Liver (tissue), 3 donors: ENCODE measurements around the gene EIF4G3.

ENCODE experiments used
- EGR1 ChIP-seq, 2 donors: IDR thresholded peaks; 2 replicates each; pipeline ENCODE4 v1.6.1; 2016 to 2018; ENCODE audit warnings: antibody characterized with exemption in 2 of 2, low read depth in 2 of 2
- FOXA1 ChIP-seq: IDR thresholded peaks from 2 replicates; pipeline ENCODE4 v1.6.1; 2016; ENCODE audit warnings: antibody characterized with exemption
- RAD21 ChIP-seq, 2 donors: IDR thresholded peaks; 2 replicates each; pipeline ENCODE4 v1.6.1; 2016; ENCODE audit warnings: antibody characterized with exemption in 2 of 2, mild to moderate bottlenecking in 2 of 2
- YY1 ChIP-seq: IDR thresholded peaks from 2 replicates; pipeline ENCODE4 v1.6.1; 2016; ENCODE audit warnings: antibody characterized with exemption, mild to moderate bottlenecking
- TF ChIP-seq, protein P1 (sequence below): fragments of 150-350 bp; IDR thresholded peaks from 2 replicates; pipeline ENCODE4 v1.5.1; 2017; ENCODE audit warnings: improper control_type of control experiment, low read depth, low read length; ENCODE audit not compliant: missing input control
- TF ChIP-seq, protein P2 (sequence below): IDR thresholded peaks from 2 replicates; pipeline ENCODE4 v1.6.1; 2016; ENCODE audit warnings: antibody characterized with exemption, mild to moderate bottlenecking
- donor health status: healthy.
- donor health status: healthy.

DNA sequence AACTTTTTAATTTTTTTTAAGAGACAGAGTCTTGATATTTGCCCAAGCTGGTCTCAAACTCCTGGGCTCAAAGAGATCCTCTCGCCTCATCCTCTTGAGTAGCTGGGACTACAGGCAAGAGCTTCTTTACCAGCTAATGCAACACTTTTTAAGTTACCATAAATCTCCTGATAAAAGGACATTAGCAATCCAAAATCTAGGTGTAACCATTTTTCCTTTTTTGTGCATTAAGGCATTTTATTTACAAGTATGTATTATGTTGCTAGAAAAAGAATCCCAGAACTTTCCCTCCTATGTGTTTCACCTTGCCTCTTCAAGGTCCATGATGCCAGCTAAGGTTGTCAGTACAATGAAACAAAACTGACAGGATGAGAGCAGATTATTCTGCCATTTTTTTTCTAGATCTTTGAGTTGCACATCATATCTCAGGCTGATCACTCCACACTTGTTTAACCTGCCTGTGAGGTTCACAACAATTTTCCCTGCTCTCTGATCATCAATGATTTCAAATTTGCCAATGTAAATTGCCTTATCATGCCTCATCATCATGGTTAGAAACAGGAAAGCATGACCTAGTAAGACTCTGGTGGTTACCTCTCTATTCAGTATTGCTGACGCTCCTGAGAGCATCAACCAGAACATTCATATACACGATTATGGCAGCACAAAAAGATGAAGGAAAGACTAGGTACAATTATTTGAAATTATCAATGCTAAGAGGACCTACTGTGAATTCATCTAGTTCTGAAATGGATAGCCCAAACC lies 173.2 kb downstream of the EIF4G3 start:
- TF ChIP-seq, protein P1, sequence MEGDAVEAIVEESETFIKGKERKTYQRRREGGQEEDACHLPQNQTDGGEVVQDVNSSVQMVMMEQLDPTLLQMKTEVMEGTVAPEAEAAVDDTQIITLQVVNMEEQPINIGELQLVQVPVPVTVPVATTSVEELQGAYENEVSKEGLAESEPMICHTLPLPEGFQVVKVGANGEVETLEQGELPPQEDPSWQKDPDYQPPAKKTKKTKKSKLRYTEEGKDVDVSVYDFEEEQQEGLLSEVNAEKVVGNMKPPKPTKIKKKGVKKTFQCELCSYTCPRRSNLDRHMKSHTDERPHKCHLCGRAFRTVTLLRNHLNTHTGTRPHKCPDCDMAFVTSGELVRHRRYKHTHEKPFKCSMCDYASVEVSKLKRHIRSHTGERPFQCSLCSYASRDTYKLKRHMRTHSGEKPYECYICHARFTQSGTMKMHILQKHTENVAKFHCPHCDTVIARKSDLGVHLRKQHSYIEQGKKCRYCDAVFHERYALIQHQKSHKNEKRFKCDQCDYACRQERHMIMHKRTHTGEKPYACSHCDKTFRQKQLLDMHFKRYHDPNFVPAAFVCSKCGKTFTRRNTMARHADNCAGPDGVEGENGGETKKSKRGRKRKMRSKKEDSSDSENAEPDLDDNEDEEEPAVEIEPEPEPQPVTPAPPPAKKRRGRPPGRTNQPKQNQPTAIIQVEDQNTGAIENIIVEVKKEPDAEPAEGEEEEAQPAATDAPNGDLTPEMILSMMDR: no peak
- TF ChIP-seq EGR1 (IDR thresholded peaks at IDR 0.05; ENCODE audit: low read depth in 2 of 2) (no peak), RAD21 (IDR thresholded peaks at IDR 0.05) (no peak), FOXA1 (no peak), YY1 (no peak)
- TF ChIP-seq, protein P2, sequence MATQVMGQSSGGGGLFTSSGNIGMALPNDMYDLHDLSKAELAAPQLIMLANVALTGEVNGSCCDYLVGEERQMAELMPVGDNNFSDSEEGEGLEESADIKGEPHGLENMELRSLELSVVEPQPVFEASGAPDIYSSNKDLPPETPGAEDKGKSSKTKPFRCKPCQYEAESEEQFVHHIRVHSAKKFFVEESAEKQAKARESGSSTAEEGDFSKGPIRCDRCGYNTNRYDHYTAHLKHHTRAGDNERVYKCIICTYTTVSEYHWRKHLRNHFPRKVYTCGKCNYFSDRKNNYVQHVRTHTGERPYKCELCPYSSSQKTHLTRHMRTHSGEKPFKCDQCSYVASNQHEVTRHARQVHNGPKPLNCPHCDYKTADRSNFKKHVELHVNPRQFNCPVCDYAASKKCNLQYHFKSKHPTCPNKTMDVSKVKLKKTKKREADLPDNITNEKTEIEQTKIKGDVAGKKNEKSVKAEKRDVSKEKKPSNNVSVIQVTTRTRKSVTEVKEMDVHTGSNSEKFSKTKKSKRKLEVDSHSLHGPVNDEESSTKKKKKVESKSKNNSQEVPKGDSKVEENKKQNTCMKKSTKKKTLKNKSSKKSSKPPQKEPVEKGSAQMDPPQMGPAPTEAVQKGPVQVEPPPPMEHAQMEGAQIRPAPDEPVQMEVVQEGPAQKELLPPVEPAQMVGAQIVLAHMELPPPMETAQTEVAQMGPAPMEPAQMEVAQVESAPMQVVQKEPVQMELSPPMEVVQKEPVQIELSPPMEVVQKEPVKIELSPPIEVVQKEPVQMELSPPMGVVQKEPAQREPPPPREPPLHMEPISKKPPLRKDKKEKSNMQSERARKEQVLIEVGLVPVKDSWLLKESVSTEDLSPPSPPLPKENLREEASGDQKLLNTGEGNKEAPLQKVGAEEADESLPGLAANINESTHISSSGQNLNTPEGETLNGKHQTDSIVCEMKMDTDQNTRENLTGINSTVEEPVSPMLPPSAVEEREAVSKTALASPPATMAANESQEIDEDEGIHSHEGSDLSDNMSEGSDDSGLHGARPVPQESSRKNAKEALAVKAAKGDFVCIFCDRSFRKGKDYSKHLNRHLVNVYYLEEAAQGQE: no peak
